ENCODE measurements around the gene TMEM60.

DNA sequence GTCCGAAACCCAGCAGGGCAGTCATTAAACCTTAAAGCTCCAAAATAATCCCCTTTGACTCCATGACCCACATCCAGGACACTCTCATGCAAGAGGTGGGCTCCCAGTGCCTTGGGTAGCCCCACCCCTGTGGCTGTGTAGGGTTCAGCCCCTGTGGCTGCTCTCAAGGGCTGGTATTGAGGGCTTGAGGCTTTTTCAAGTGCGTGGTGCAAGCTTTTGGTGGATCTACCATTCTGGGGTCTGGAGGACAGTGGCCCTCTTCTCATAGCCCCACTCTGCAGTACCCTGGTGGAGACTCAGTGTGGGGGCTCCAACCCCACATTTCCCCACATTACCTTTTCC lies 51.4 kb downstream of the TMEM60 start:
- TF ChIP-seq EP300 (IDR thresholded peaks at IDR 0.05) (no peak), CTCF (IDR thresholded peaks at IDR 0.05) (no peak), POLR2A (IDR thresholded peaks at IDR 0.05) (no peak)

Data from sigmoid colon (tissue), 4 donors.